K562 (cell line): Measurements from ENCODE around the gene ADORA2A. TPM values are rescaled to one million over a fixed set of nuclear protein-coding genes. Genes with fewer than 3 reads are reported as not detected.
A peak's percentile ranks its signal among the peaks of the same experiment; 100 is the strongest.

Source experiments
- ATAC-seq: fragments of 200-7000 bp; cut with Tn5 transposase; 3 replicates; pipeline ENCODE4 v1.9.1; 2020; ENCODE audit warnings: moderate library complexity
- BruUV-seq: library from RNA; stranded (reverse); fragments of 400-500 nt; replicated peaks from 2 replicates; lab custom pipeline; 2021; lab: Mats Ljungman, UMichigan
- CTCF ChIA-PET: fragments of 300-600 bp; formaldehyde crosslinking; extraction: SDS; loops from one replicate; lab custom pipeline; 2021; ENCODE audit warnings: low intra/inter-chr PET ratio; lab: Yijun Ruan, JAX
- POLR2A ChIA-PET: fragments of 300-600, 350-650 bp; sonication (Branson Sonifier 250); formaldehyde crosslinking; extraction: SDS; loops from one replicate; lab custom pipeline; 2021; ENCODE audit warnings: antibody characterized with exemption, inconsistent platforms; lab: Yijun Ruan, JAX
- DNase-seq, 4 experiments: peaks; one replicate each; pipeline versions ENCODE4 v3.0.0 to v3.0.0-alpha.2; 2011 to 2018; ENCODE audit warnings: low spot score in 3 of 4, mixed read lengths in 3 of 4; ENCODE audit errors: extremely low read depth in 1 of 4
- FAIRE-seq: peaks from 2 replicates; lab custom pipeline; 2011; peaks lifted over from hg19 to GRCh38; lab: Jason Lieb, UNC
- H2AFZ ChIP-seq: 2 replicates; pipeline ENCODE4 v1.6.0; 2011; ENCODE audit warnings: low read depth, low read length, control low read depth, inconsistent platforms
- H3K27ac ChIP-seq: fragments of 200-600 bp; 3 replicates; pipeline ENCODE4 v1.8.0; 2011; ENCODE audit warnings: low read depth, mild to moderate bottlenecking, control low read depth, inconsistent platforms, low read length, moderate library complexity, mixed read lengths; ENCODE audit errors: extremely low read depth
- H3K27me3 ChIP-seq, 2 experiments: fragments of 300-600 bp in 1 of 2; 2 replicates in 1 of 2; 3 replicates in 1 of 2; pipeline versions ENCODE4 v1.6.0 to v1.8.0; 2011; ENCODE audit warnings: inconsistent platforms in 2 of 2, low read length in 2 of 2, mild to moderate bottlenecking in 1 of 2, mixed read lengths in 1 of 2, moderate library complexity in 1 of 2; ENCODE audit not compliant: control insufficient read depth in 2 of 2, insufficient read depth in 2 of 2
- H3K36me3 ChIP-seq: fragments of 300-600 bp; 3 replicates; pipeline ENCODE4 v1.8.0; 2011; ENCODE audit warnings: mild to moderate bottlenecking, low read length, inconsistent platforms; ENCODE audit not compliant: control insufficient read depth, insufficient read depth
- H3K4me1 ChIP-seq, 2 experiments: fragments of 200-600 bp in 1 of 2; replicated peaks in 1 of 2; 2 replicates in 1 of 2; 3 replicates in 1 of 2; pipeline versions ENCODE4 v1.5.1 to v1.8.0; 2011; ENCODE audit warnings: inconsistent platforms in 2 of 2, low read length in 2 of 2, mild to moderate bottlenecking in 1 of 2, mixed read lengths in 1 of 2, moderate library complexity in 1 of 2; ENCODE audit not compliant: control insufficient read depth in 2 of 2, insufficient read depth in 2 of 2
- H3K4me2 ChIP-seq: 2 replicates; pipeline ENCODE4 v1.6.1; 2011; ENCODE audit warnings: low read length, control low read depth, inconsistent platforms, mixed read lengths; ENCODE audit not compliant: insufficient read depth
- H3K4me3 ChIP-seq: fragments of 200-600 bp; sonication (generic), shearing (Covaris generic); 2 replicates; pipeline ENCODE4 v1.5.1; 2016; ENCODE audit warnings: control low read depth, inconsistent platforms
- H3K79me2 ChIP-seq: fragments of 200-600 bp; 3 replicates; pipeline ENCODE4 v1.8.0; 2011; ENCODE audit warnings: low read length, inconsistent platforms; ENCODE audit not compliant: control insufficient read depth, insufficient read depth
- H3K9ac ChIP-seq, 2 experiments: 2 replicates each; pipeline versions ENCODE4 v1.6.0 to v1.6.1; 2011; ENCODE audit warnings: low read depth in 2 of 2, low read length in 2 of 2, control low read depth in 1 of 2, inconsistent platforms in 1 of 2, mild to moderate bottlenecking in 1 of 2, mixed read lengths in 1 of 2; ENCODE audit not compliant: insufficient read depth in 1 of 2
- H3K9me1 ChIP-seq: one replicate; pipeline ENCODE4 v1.6.0; 2011; ENCODE audit warnings: inconsistent platforms, mild to moderate bottlenecking, low read length, moderate library complexity; ENCODE audit not compliant: control insufficient read depth, insufficient read depth
- H3K9me3 ChIP-seq: replicated peaks from 2 replicates; pipeline ENCODE4 v1.5.1; 2011; ENCODE audit warnings: low read depth, low read length, inconsistent platforms; ENCODE audit not compliant: control insufficient read depth, insufficient read depth
- H4K20me1 ChIP-seq: replicated peaks from 2 replicates; pipeline ENCODE4 v1.6.1; 2011; ENCODE audit warnings: low read length, inconsistent platforms, mixed read lengths; ENCODE audit not compliant: control insufficient read depth, insufficient read depth
- ATF1 ChIP-seq, 2 experiments: fragments of 450-650 bp in 1 of 2; IDR thresholded peaks; 2 replicates each; pipeline ENCODE4 v1.6.1; 2016; ENCODE audit warnings: missing compliant biosample characterization in 1 of 2, missing genetic modification characterization in 1 of 2
- CCNT2 ChIP-seq: IDR thresholded peaks from 2 replicates; pipeline ENCODE4 v1.6.1; 2011; ENCODE audit warnings: borderline replicate concordance, low read depth, mild to moderate bottlenecking, moderate library complexity, mixed read lengths, low read length; ENCODE audit not compliant: insufficient read length; ENCODE audit errors: extremely low read depth
- FOXA1 ChIP-seq: fragments of 450-650 bp; IDR thresholded peaks from 2 replicates; pipeline ENCODE4 v1.6.1; 2016; ENCODE audit warnings: mild to moderate bottlenecking, borderline replicate concordance
- L3MBTL2 ChIP-seq: fragments of 450-650 bp; IDR thresholded peaks from 2 replicates; pipeline ENCODE4 v1.6.1; 2016; ENCODE audit warnings: mild to moderate bottlenecking, moderate library complexity
- MTA3 ChIP-seq: fragments of 450-650 bp; formaldehyde crosslinking; IDR thresholded peaks from 2 replicates; pipeline ENCODE4 v1.6.1; 2017; ENCODE audit warnings: mild to moderate bottlenecking, borderline replicate concordance
- NR3C1 ChIP-seq: sonication (generic); formaldehyde crosslinking; IDR thresholded peaks from 2 replicates; pipeline ENCODE4 v1.8.1; 2022; ENCODE audit warnings: missing genetic modification reagents
- PHF20 ChIP-seq: fragments of 450-650 bp; IDR thresholded peaks from 2 replicates; pipeline ENCODE4 v1.6.1; 2018; ENCODE audit not compliant: partially characterized antibody
- PTBP1 ChIP-seq: fragments of 200-400 bp; formaldehyde crosslinking; IDR thresholded peaks from 2 replicates; pipeline ENCODE4 v1.6.1; 2017; ENCODE audit warnings: low read depth, low read length
- SFPQ ChIP-seq: fragments of 200-400 bp; formaldehyde crosslinking; IDR thresholded peaks from 2 replicates; pipeline ENCODE4 v1.6.1; 2017; ENCODE audit warnings: mild to moderate bottlenecking, low read depth, low read length, moderate library complexity
- SMARCA4 ChIP-seq: fragments of 450-650 bp; IDR thresholded peaks from 2 replicates; pipeline ENCODE4 v1.6.1; 2016
- ZEB2 ChIP-seq: fragments of 450-650 bp; IDR thresholded peaks from 2 replicates; pipeline ENCODE4 v1.6.1; 2016
- ZFP36 ChIP-seq: fragments of 150-350 bp; IDR thresholded peaks from 2 replicates; pipeline ENCODE4 v1.6.1; 2018; ENCODE audit warnings: low read length, low read depth; ENCODE audit not compliant: partially characterized antibody
- ZFX ChIP-seq: sonication (generic); formaldehyde crosslinking; IDR thresholded peaks from 2 replicates; pipeline ENCODE4 v1.8.0; 2022; ENCODE audit warnings: mild to moderate bottlenecking, missing genetic modification reagents, moderate library complexity
- ZNF133 ChIP-seq: fragments of 250-450 bp; sonication (Bioruptor Pico); IDR thresholded peaks from 2 replicates; pipeline ENCODE4 v1.4.0; 2020; ENCODE audit warnings: mild to moderate bottlenecking
- WGBS: fragments of 100-300 bp; shearing (Covaris generic); methylation state at CpG from one replicate; pipeline ENCODE4 v1.1.6; 2016; ENCODE audit warnings: low coverage, mixed read lengths; ENCODE audit not compliant: insufficient coverage; ENCODE audit errors: missing lambda C conversion rate; 5-methylcytosine and 5-hydroxymethylcytosine counted together
- in situ Hi-C: fragments of 300-500 bp; cut with MboI; formaldehyde crosslinking; loops from 4 replicates; pipeline ENCODE4 v1.15.0; 2018; ENCODE audit warnings: inconsistent platforms, mixed read lengths
- intact Hi-C: fragments of 100-400 bp; cut with micrococcal nuclease; formaldehyde crosslinking; loops from 2 replicates; pipeline ENCODE4 v1.14.2; 2022
- polyA plus RNA-seq, 8 experiments: library from polyadenylated mRNA; depleted of rRNA in 4 of 8; stranded (reverse) in 5 of 8; unstranded in 3 of 8; fragments of >200 nt; fragmentation: Nextera tagmentation in 2 of 8; fragmentation: Illumina TruSeq in 1 of 8; extraction: Ambion mirVana in 2 of 8; extraction: Trizol in 1 of 8; gene quantifications; 2 replicates each; pipeline versions ENCODE4 v1.2.1 to v1.2.3, GENCODE V29; 2011 to 2014; ENCODE audit warnings: inconsistent platforms in 1 of 8, missing spikeins in 1 of 8
- total RNA-seq, 7 experiments: library from RNA; depleted of rRNA in 6 of 7; stranded (reverse); fragments of >200 nt in 6 of 7; fragmentation: Illumina TruSeq in 2 of 7; extraction: Trizol in 2 of 7; gene quantifications; 2 replicates each; pipeline versions ENCODE4 v1.2.1 to v1.2.3, GENCODE V29; 2011 to 2021; ENCODE audit warnings: low replicate concordance in 1 of 7

The ADORA2A gene
- total and polyA plus RNA-seq, 9 of the 15 experiments (the other 6 are each of a cell fraction or from before 2014, with no cell fraction given) = 0.15 to 2.1 (median 0.66) TPM; not detected in 2

DNA sequence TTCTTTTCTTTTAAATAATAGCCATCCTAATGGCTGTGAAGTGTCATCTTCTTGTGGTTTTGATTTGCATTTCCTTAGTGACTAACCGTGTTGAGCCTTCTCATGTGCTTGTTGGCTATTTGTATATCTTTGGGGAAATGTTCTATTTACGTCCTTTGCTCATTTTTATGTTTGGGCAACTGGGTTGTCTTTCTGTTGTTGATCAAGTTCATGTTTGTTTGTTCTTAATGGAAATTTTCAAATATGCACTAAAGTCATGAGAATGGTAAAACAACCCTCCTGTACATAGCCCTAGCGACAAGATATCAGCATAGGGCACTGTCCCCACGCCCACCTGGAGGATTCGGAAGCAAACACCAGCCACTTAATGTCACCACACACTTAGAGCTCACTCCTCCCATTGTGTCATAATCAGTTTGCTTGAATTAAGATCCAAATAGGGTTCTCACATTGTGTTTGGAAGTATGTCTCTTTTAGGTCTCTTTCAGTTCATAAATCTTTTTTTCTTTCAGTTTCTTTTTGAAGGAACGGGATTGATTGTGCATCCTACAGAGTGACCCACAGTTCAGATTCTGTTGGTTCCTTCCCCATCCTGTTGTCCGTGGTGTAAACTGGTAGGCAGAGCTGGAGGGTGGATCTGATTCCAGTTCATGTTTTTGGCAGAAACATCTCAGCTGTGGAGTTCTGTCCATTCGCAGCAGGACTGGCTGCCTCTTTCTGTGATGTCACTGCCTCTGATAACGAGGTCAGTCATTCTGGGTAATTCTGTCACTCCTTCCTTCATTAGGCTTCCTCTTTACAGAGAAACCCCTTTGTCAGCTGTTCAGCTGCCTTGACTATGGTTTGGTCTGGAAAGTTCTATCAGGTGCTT, 26.4 kb upstream of the ADORA2A start:
- H3K27ac ChIP-seq = no peak overlapping the region
- no TSS peak for BruUV-seq

GRCh38 chr22:24401931-24402367, 25.4 kb upstream of the ADORA2A start:
- no TSS peak for BruUV-seq
- WGBS = 78% methylated on average over 1 of the region's 5 CpGs
- no peak overlapping the region for H3K9ac ChIP-seq
- H3K4me1 ChIP-seq = peaks cover 6 to 10% of the 10 kb centered on the region in 2 experiments; a peak in 4 of 5 replicates
- FAIRE-seq (no peak), ATAC-seq (no peak), DNase-seq (no peak)
- no peak overlapping the region for H2AFZ ChIP-seq
- in situ Hi-C loops (no loop called here), intact Hi-C loops (no loop called here)
- no peaks in the 10 kb centered on the region for H3K79me2 ChIP-seq
- H3K9me1 ChIP-seq = no peaks in the 10 kb centered on the region
- ChIA-PET CTCF (no interaction called here), POLR2A (no interaction called here)
- no peak overlapping the region for H3K4me2 ChIP-seq
- no peaks in the 10 kb centered on the region for H3K9me3 ChIP-seq
- H3K36me3 ChIP-seq = peaks cover 28% of the 10 kb centered on the region; the same call in 2 of the 3 replicates
- no peak overlapping the region for H3K4me3 ChIP-seq
- H3K27me3 ChIP-seq = no peaks in the 10 kb centered on the region
- no peaks in the 10 kb centered on the region for H4K20me1 ChIP-seq
- no peak overlapping the region for H3K27ac ChIP-seq
- TF ChIP-seq CCNT2 (no peak), FOXA1 (no peak), ZEB2 (no peak), L3MBTL2 (no peak), PHF20 (no peak), NR3C1 (CRISPR knock-in tag) (no peak), SMARCA4 (no peak), PTBP1 (no peak), ZNF133 (CRISPR knock-in tag) (no peak), MTA3 (no peak), SFPQ (no peak), ZFX (no peak)

More for the DNA sequence above, 26.4 kb upstream of the ADORA2A start:
- intact Hi-C loops = no loop called here
- Histone ChIP-seq H2AFZ (no peak overlapping the region), H3K4me2 (no peak overlapping the region), H3K79me2 (no peaks in the 10 kb centered on the region), H3K9ac (no peak overlapping the region; a peak in 1 of 4 replicates), H3K9me3 (no peaks in the 10 kb centered on the region), H3K9me1 (no peaks in the 10 kb centered on the region), H3K4me3 (no peak overlapping the region), H3K27me3 (no peaks in the 10 kb centered on the region), H3K4me1 (peaks cover 0 to under 1% of the 10 kb centered on the region in 2 experiments; a peak in 1 of 5 replicates), H4K20me1 (no peaks in the 10 kb centered on the region), H3K36me3 (peaks cover 35% of the 10 kb centered on the region; the same call in 2 of the 3 replicates)
- WGBS = 64% methylated on average over 9 of the region's 9 CpGs
- no peak for DNase-seq
- ChIA-PET POLR2A (interaction anchor here (0.8 kb wide), 1 partner anchor 25 kb away, joined by 3 read pairs; no protein-coding TSS in a partner anchor), CTCF (no interaction called here)
- TF ChIP-seq ATF1 (CRISPR knock-in tag; IDR thresholded peaks at IDR 0.05) (no peak), ATF1 (tag; IDR thresholded peaks at IDR 0.05) (peak; percentile 23; the same call in 1 of the 2 replicates), ZFP36 (no peak)
- no peak for FAIRE-seq
- in situ Hi-C loops = no loop called here
- ATAC-seq = no peak
